PC-3 (cell line): ENCODE results near the gene LMBR1L. TPM values are rescaled to one million over a fixed set of nuclear protein-coding genes. Genes with fewer than 3 reads are reported as not detected.

ENCODE experiments used
- ATAC-seq: fragments of 200-7000 bp; cut with Tn5 transposase; 2 replicates; pipeline ENCODE4 v1.9.1; 2020; ENCODE audit warnings: mild to moderate bottlenecking, moderate library complexity
- BruUV-seq: library from RNA; stranded (reverse); fragments of 400-500 nt; replicated peaks from 2 replicates; lab custom pipeline; 2021; lab: Mats Ljungman, UMichigan
- CTCF ChIA-PET: fragments of 300-600 bp; sonication (Branson Sonifier 250); formaldehyde crosslinking; loops from one replicate; lab custom pipeline; 2022; ENCODE audit warnings: antibody characterized with exemption; lab: Charles Lee
- POLR2A ChIA-PET: fragments of 300-600 bp; sonication (Branson Sonifier 250); formaldehyde crosslinking; loops from one replicate; lab custom pipeline; 2022; ENCODE audit warnings: antibody characterized with exemption; ENCODE audit not compliant: unreplicated experiment; lab: Charles Lee
- DNase-seq: peaks from one replicate; pipeline ENCODE4 v3.0.0-alpha.2; 2015
- H2AFZ ChIP-seq: fragments of 300-600 bp; sonication (generic); 2 replicates; pipeline ENCODE4 v1.6.0; 2016; ENCODE audit warnings: antibody characterized with exemption, low read length
- H3F3A ChIP-seq: fragments of 300-600 bp; sonication (generic); one replicate; pipeline ENCODE4 v1.6.0; 2017; ENCODE audit warnings: antibody characterized with exemption, low read length, control low read depth, mild to moderate bottlenecking; ENCODE audit not compliant: unreplicated experiment
- H3K27ac ChIP-seq: fragments of 300-600 bp; sonication (generic); 2 replicates; pipeline ENCODE4 v1.5.1; 2016; ENCODE audit warnings: mild to moderate bottlenecking, low read length
- H3K27me3 ChIP-seq: fragments of 300-600 bp; sonication (generic); 2 replicates; pipeline ENCODE4 v1.6.1; 2016; ENCODE audit warnings: low read length, mixed read lengths
- H3K36me3 ChIP-seq: fragments of 300-600 bp; sonication (generic); 2 replicates; pipeline ENCODE4 v1.6.1; 2016; ENCODE audit warnings: low read depth, mixed run types, low read length, mixed read lengths
- H3K4me1 ChIP-seq: fragments of 300-600 bp; sonication (generic); 2 replicates; pipeline ENCODE4 v1.5.1; 2016; ENCODE audit warnings: low read length; ENCODE audit not compliant: insufficient read depth
- H3K4me2 ChIP-seq: fragments of 300-600 bp; sonication (generic); 2 replicates; pipeline ENCODE4 v1.6.0; 2016; ENCODE audit warnings: low read length
- H3K4me3 ChIP-seq: fragments of 300-600 bp; sonication (generic); 2 replicates; pipeline ENCODE4 v1.5.1; 2016; ENCODE audit warnings: mild to moderate bottlenecking, low read length, mixed read lengths
- H3K79me2 ChIP-seq: fragments of 300-600 bp; sonication (generic); 2 replicates; pipeline ENCODE4 v1.6.1; 2017; ENCODE audit warnings: low read length, mixed read lengths
- H3K9ac ChIP-seq: fragments of 300-600 bp; sonication (generic); 2 replicates; pipeline ENCODE4 v1.6.0; 2016; ENCODE audit warnings: mild to moderate bottlenecking, low read length
- H3K9me2 ChIP-seq: fragments of 300-600 bp; sonication (generic); replicated peaks from 2 replicates; pipeline ENCODE4 v1.6.1; 2016; ENCODE audit warnings: mixed run types, low read length, mixed read lengths
- H3K9me3 ChIP-seq: fragments of 300-600 bp; sonication (generic); 2 replicates; pipeline ENCODE4 v1.6.1; 2016; ENCODE audit warnings: low read length, mixed read lengths
- H4K20me1 ChIP-seq: fragments of 300-600 bp; sonication (generic); 2 replicates; pipeline ENCODE4 v1.6.1; 2016; ENCODE audit warnings: low read length, mixed read lengths
- CTCF ChIP-seq: fragments of 300-600 bp; sonication (generic); conservative IDR thresholded peaks from 2 replicates; pipeline ENCODE4 v1.5.1; 2017; ENCODE audit warnings: antibody characterized with exemption, low read depth, mild to moderate bottlenecking, low read length
- EZH2 ChIP-seq: fragments of 300-600 bp; sonication (generic); IDR thresholded peaks from one replicate; pipeline ENCODE4 v1.6.1; 2017; ENCODE audit warnings: antibody characterized with exemption, mild to moderate bottlenecking, low read length; ENCODE audit not compliant: unreplicated experiment
- EZH2phosphoT487 ChIP-seq: fragments of 300-600 bp; sonication (generic); IDR thresholded peaks from 2 replicates; pipeline ENCODE4 v1.6.1; 2018; ENCODE audit warnings: mild to moderate bottlenecking, antibody characterized with exemption, low read length, borderline replicate concordance
- intact Hi-C: fragments of 100-400 bp; cut with micrococcal nuclease; formaldehyde crosslinking; loops from 2 replicates; pipeline ENCODE4 v1.9.0; 2023
- total RNA-seq: library from RNA; depleted of rRNA; stranded (reverse); fragments of >200 nt; gene quantifications from 2 replicates; pipeline ENCODE4 v1.2.3, GENCODE V29; 2014

The LMBR1L gene
- total RNA-seq, 1 experiment from 2014 or later = 17.1 TPM

GRCh38 chr12:49055978-49056754 is 54.5 kb downstream of the LMBR1L start:
- BruUV-seq = no TSS peak

GRCh38 chr12:49055092-49055491 is 55.6 kb downstream of the LMBR1L start:
- no TSS peak for BruUV-seq
- ATAC-seq = no peak
- Histone ChIP-seq H3K9ac (no peak overlapping the region), H3K27ac (no peak overlapping the region), H3K27me3 (no peaks in the 10 kb centered on the region), H3K36me3 (peaks cover 49% of the 10 kb centered on the region), H3K9me3 (no peaks in the 10 kb centered on the region), H3K4me3 (no peak overlapping the region), H3K79me2 (peaks cover 70% of the 10 kb centered on the region), H3K4me2 (no peak overlapping the region), H4K20me1 (peaks cover 65% of the 10 kb centered on the region), H3F3A (no peaks in the 10 kb centered on the region), H2AFZ (no peak overlapping the region), H3K4me1 (peaks cover 23% of the 10 kb centered on the region), H3K9me2 (no peaks in the 10 kb centered on the region)
- DNase-seq = no peak
- TF ChIP-seq EZH2 (no peak), CTCF (no peak), EZH2phosphoT487 (no peak)
- CTCF ChIA-PET = no interaction called here
- intact Hi-C loops = no loop called here
- POLR2A ChIA-PET = no interaction called here

More at GRCh38 chr12:49055978-49056754, 54.5 kb downstream of the LMBR1L start:
- H3K4me3 ChIP-seq = peak overlapping the region; percentile 87
- ChIA-PET POLR2A (interaction anchor here (0.6 to 0.7 kb wide), 2 partner anchors 30 to 307 kb away, joined by 6 read pairs; no protein-coding TSS in a partner anchor), CTCF (no interaction called here)
- peak; percentile 64 for DNase-seq
- H3K79me2 ChIP-seq = peaks cover 78% of the 10 kb centered on the region
- no peak overlapping the region for H2AFZ ChIP-seq
- ATAC-seq = peak; percentile 48
- H3K27ac ChIP-seq = no peak overlapping the region
- TF ChIP-seq EZH2 (no peak), CTCF (no peak), EZH2phosphoT487 (no peak)
- H4K20me1 ChIP-seq = peaks cover 62% of the 10 kb centered on the region
- no peaks in the 10 kb centered on the region for H3K9me3 ChIP-seq
- H3K4me1 ChIP-seq = peaks cover 23% of the 10 kb centered on the region
- peaks cover 38% of the 10 kb centered on the region for H3K36me3 ChIP-seq
- no peaks in the 10 kb centered on the region for H3F3A ChIP-seq
- H3K9ac ChIP-seq = no peak overlapping the region
- H3K4me2 ChIP-seq = peak overlapping the region; percentile 93
- H3K9me2 ChIP-seq = no peaks in the 10 kb centered on the region
- intact Hi-C loops = no loop called here
- no peaks in the 10 kb centered on the region for H3K27me3 ChIP-seq

- no peaks in the 10 kb centered on the region for H3K9me3 ChIP-seq
- no peak overlapping the region for H3K27ac ChIP-seq
- CTCF ChIA-PET = no interaction called here
- no peak overlapping the region for H3K4me3 ChIP-seq
- H3K27me3 ChIP-seq = no peaks in the 10 kb centered on the region
- TF ChIP-seq CTCF = no peak
- no peak for TF ChIP-seq EZH2phosphoT487
- TF ChIP-seq EZH2 = no peak
- no TSS peak for BruUV-seq
- H3K36me3 ChIP-seq = peaks cover 54% of the 10 kb centered on the region
- H3F3A ChIP-seq = no peaks in the 10 kb centered on the region
- no peaks in the 10 kb centered on the region for H3K9me2 ChIP-seq
- POLR2A ChIA-PET = no interaction called here
- no peak for ATAC-seq
- no peak overlapping the region for H3K4me2 ChIP-seq
- H3K79me2 ChIP-seq = peaks cover 64% of the 10 kb centered on the region
- intact Hi-C loops = no loop called here
- no peak overlapping the region for H2AFZ ChIP-seq
- H3K9ac ChIP-seq = no peak overlapping the region
- DNase-seq = no peak
- H3K4me1 ChIP-seq = peaks cover 28% of the 10 kb centered on the region
- peaks cover 69% of the 10 kb centered on the region for H4K20me1 ChIP-seq
Measured at GRCh38 chr12:49054524-49054923, 56.1 kb downstream of the LMBR1L start.
